Measurements from ENCODE around the gene GRID1. TPM values are rescaled to one million over a fixed set of nuclear protein-coding genes. Genes with fewer than 3 reads are reported as not detected.

GRID1 gene
- total RNA-seq, 4 donors from 2014 or later = 17.2 to 28.1 (median 23.6) TPM

- Histone ChIP-seq H3K27me3 (no peaks in the 10 kb centered on the region), H3K9me3 (no peaks in the 10 kb centered on the region), H3K4me1 (no peaks in the 10 kb centered on the region), H3K27ac (no peak overlapping the region), H3K36me3 (no peaks in the 10 kb centered on the region), H3K4me3 (replicated peaks in 1 of 3) (no peak overlapping the region)
- TF ChIP-seq CTCF (IDR thresholded peaks at IDR 0.05) (no peak), POLR2A (IDR thresholded peaks at IDR 0.05) (no peak)
- WGBS, 2 donors = 81 to 92% methylated on average over 3 of the region's 3 CpGs
- intact Hi-C loops (cut with DNase I) = no loop called here
- no peak for DNase-seq
Observed at GRCh38 chr10:86301971-86302370, 64.6 kb downstream of the GRID1 start.

GRCh38 chr10:86300931-86301830, 65.4 kb downstream of the GRID1 start:
- no peak for TF ChIP-seq POLR2A (IDR thresholded peaks at IDR 0.05)
- no peak for TF ChIP-seq CTCF (IDR thresholded peaks at IDR 0.05)
- H3K27ac ChIP-seq = no peak overlapping the region
- no peaks in the 10 kb centered on the region for H3K36me3 ChIP-seq
- no peak for DNase-seq
- no peaks in the 10 kb centered on the region for H3K27me3 ChIP-seq
- WGBS, 2 donors = 86 to 87% methylated on average over 5 of the region's 5 CpGs
- intact Hi-C loops (cut with DNase I) = no loop called here
- no peak overlapping the region for H3K4me3 ChIP-seq (replicated peaks in 1 of 3)
- no peaks in the 10 kb centered on the region for H3K9me3 ChIP-seq
- no peaks in the 10 kb centered on the region for H3K4me1 ChIP-seq

GRCh38 chr10:86300399-86300925, 66.1 kb downstream of the GRID1 start:
- Histone ChIP-seq H3K4me1 (no peaks in the 10 kb centered on the region), H3K27ac (no peak overlapping the region), H3K4me3 (replicated peaks in 1 of 3) (no peak overlapping the region), H3K27me3 (no peaks in the 10 kb centered on the region), H3K9me3 (no peaks in the 10 kb centered on the region), H3K36me3 (no peaks in the 10 kb centered on the region)
- no peak for TF ChIP-seq CTCF (IDR thresholded peaks at IDR 0.05)
- no peak for TF ChIP-seq POLR2A (IDR thresholded peaks at IDR 0.05)
- no peak for DNase-seq
- WGBS, 2 donors = 90 to 95% methylated on average over 3 of the region's 3 CpGs
- intact Hi-C loops (cut with DNase I) = no loop called here

- no peak for DNase-seq
- intact Hi-C loops (cut with DNase I) = no loop called here
- 64 to 94% methylated on average over 3 of the region's 3 CpGs for WGBS, 2 donors
Observed at GRCh38 chr10:86299562-86299961, 67.0 kb downstream of the GRID1 start.

More at GRCh38 chr10:86299562-86299961, 67.0 kb downstream of the GRID1 start:
- H3K9me3 ChIP-seq = no peaks in the 10 kb centered on the region
- no peaks in the 10 kb centered on the region for H3K4me1 ChIP-seq
- H3K4me3 ChIP-seq (replicated peaks in 1 of 3) = no peak overlapping the region
- H3K36me3 ChIP-seq = no peaks in the 10 kb centered on the region
- TF ChIP-seq CTCF (IDR thresholded peaks at IDR 0.05) (no peak), POLR2A (IDR thresholded peaks at IDR 0.05) (no peak)
- H3K27me3 ChIP-seq = no peaks in the 10 kb centered on the region
- no peak overlapping the region for H3K27ac ChIP-seq

Data from thyroid gland (tissue), 4 donors.